ENCODE measurements around the gene SRF. TPM values are rescaled to one million over a fixed set of nuclear protein-coding genes. Genes with fewer than 3 reads are reported as not detected.

SRF gene
- total RNA-seq, 1 donor from 2014 or later, result 20.7 TPM

DNA sequence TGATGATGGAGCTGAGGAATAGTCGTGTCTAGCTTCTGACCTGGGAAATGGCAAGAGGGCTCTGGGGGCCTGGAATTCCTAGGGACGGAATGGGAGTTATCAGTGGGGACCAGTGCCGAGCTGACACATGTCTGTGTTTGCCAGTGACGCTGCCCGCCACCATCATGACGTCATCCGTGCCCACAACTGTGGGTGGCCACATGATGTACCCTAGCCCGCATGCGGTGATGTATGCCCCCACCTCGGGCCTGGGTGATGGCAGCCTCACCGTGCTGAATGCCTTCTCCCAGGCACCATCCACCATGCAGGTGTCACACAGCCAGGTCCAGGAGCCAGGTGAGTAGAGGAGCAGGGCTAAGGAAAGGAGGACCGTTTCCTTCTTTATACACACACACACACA, 7.1 kb downstream of the SRF start:
- Mint-ChIP-seq H3K36me3 (ENCODE audit: unreplicated experiment) (peaks cover 6% of the 10 kb centered on the region), H3K27me3 (ENCODE audit: unreplicated experiment) (peaks cover 14% of the 10 kb centered on the region), H3K9me3 (ENCODE audit: unreplicated experiment) (peaks cover 6% of the 10 kb centered on the region), H3K27ac (ENCODE audit: unreplicated experiment) (no peak overlapping the region), H3K4me1 (ENCODE audit: low read depth, unreplicated experiment) (peaks cover 22% of the 10 kb centered on the region), H3K4me3 (ENCODE audit: unreplicated experiment) (no peak overlapping the region)
- TF ChIP-seq, protein P1, sequence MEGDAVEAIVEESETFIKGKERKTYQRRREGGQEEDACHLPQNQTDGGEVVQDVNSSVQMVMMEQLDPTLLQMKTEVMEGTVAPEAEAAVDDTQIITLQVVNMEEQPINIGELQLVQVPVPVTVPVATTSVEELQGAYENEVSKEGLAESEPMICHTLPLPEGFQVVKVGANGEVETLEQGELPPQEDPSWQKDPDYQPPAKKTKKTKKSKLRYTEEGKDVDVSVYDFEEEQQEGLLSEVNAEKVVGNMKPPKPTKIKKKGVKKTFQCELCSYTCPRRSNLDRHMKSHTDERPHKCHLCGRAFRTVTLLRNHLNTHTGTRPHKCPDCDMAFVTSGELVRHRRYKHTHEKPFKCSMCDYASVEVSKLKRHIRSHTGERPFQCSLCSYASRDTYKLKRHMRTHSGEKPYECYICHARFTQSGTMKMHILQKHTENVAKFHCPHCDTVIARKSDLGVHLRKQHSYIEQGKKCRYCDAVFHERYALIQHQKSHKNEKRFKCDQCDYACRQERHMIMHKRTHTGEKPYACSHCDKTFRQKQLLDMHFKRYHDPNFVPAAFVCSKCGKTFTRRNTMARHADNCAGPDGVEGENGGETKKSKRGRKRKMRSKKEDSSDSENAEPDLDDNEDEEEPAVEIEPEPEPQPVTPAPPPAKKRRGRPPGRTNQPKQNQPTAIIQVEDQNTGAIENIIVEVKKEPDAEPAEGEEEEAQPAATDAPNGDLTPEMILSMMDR (IDR thresholded peaks at IDR 0.05; ENCODE audit: partially characterized antibody, unreplicated experiment), result no peak
- DNase-seq, result no peak

DNA sequence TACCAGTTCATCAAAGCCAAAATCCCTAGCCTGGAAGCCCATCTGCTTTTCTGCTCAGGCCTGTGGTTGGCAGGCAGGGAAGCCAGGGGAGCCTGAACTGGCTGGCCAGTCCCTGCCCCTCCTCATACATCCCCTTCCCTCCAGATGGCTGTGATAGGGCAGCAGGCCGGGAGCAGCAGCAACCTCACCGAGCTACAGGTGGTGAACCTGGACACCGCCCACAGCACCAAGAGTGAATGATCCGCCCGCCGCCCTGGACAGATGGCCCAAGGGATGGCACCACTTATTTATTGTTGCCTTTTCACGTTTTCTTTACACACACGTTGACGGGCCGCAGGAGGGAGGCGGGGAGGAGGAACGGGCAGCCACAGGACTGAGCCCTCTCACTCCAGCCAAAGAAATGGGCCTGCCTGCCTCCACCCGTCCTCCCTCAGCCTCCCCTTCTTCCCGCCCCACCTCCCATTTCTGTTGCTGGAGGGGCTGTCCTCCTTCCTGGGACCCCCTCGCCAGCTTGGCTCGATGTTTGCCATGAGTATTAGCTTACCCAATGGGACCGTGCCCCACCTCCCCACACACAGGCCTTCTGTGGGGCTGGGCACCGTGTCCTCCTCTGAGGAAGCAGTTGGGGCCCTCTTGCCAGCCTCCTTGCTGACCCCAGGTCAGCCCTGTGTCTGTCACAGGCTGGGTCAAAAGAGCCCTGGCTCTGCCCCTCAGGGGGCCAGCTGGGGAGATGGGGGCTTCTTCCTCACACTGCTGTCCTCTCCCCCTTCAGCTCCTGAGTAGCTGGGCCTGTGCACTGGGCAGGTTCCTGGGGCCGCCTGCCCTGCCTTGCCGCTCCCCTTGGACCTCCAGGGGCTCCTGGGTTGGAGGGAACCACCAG, 8.1 kb downstream of the SRF start:
- peaks cover 6% of the 10 kb centered on the region for H3K36me3 Mint-ChIP-seq (ENCODE audit: unreplicated experiment)
- DNase-seq, result no peak

DNA sequence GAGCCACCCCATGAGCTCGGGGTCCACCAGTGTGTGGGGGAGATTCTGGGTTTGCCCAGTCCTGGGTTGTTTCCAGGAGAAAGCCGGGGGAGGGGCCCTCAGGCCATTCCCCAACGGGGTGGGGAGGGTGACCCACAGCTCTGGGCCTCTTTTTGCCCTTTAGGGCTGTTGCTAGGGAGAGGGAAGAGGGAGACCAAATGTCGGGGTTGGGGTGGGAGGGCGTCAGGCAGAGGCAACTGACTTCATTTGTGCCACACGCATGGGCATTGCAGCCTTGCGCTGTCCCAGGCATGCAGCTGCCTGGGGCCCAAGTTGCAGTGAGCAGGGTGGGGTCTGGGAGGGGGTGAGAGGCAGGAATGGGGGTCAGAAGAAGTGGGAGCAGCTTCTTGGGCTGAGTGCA, 9.0 kb downstream of the SRF start:
- Mint-ChIP-seq H3K27ac (ENCODE audit: unreplicated experiment) (no peak overlapping the region), H3K27me3 (ENCODE audit: unreplicated experiment) (peaks cover 13% of the 10 kb centered on the region), H3K4me3 (ENCODE audit: unreplicated experiment) (no peak overlapping the region), H3K36me3 (ENCODE audit: unreplicated experiment) (peaks cover 6% of the 10 kb centered on the region), H3K4me1 (ENCODE audit: low read depth, unreplicated experiment) (peaks cover 14% of the 10 kb centered on the region), H3K9me3 (ENCODE audit: unreplicated experiment) (peaks cover 4% of the 10 kb centered on the region)
- TF ChIP-seq, protein P1 (IDR thresholded peaks at IDR 0.05; ENCODE audit: partially characterized antibody, unreplicated experiment), result no peak
- DNase-seq, result no peak

More for the DNA sequence above, 8.1 kb downstream of the SRF start:
- TF ChIP-seq, protein P1 (IDR thresholded peaks at IDR 0.05; ENCODE audit: partially characterized antibody, unreplicated experiment), result no peak
- H3K9me3 Mint-ChIP-seq (ENCODE audit: unreplicated experiment), result peaks cover 6% of the 10 kb centered on the region
- H3K27me3 Mint-ChIP-seq (ENCODE audit: unreplicated experiment), result peaks cover 16% of the 10 kb centered on the region
- peaks cover 18% of the 10 kb centered on the region for H3K4me1 Mint-ChIP-seq (ENCODE audit: low read depth, unreplicated experiment)
- no peak overlapping the region for H3K27ac Mint-ChIP-seq (ENCODE audit: unreplicated experiment)
- no peak overlapping the region for H3K4me3 Mint-ChIP-seq (ENCODE audit: unreplicated experiment)

DNA sequence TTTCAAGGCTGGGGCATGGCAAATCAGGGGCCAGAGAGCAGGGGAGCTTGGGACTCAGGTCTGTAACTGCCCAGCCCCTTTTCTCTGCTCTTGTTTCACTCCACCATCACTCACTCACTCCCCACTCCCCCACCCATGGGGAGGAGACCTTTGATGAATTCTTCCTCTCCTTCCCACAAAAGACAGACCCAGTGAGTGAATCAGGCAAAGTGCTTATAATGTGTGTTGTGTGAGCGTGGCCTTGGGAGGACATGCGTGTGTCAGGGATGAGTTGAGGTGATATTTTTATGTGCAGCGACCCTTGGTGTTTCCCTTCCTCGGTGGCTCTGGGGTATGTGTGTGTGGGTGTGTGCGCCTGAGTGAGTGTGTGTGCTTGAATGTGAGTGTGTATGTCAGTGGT, 9.9 kb downstream of the SRF start:
- Mint-ChIP-seq H3K4me3 (ENCODE audit: unreplicated experiment) (peak overlapping the region; percentile 96), H3K27me3 (ENCODE audit: unreplicated experiment) (peaks cover 13% of the 10 kb centered on the region), H3K36me3 (ENCODE audit: unreplicated experiment) (peaks cover 7% of the 10 kb centered on the region), H3K27ac (ENCODE audit: unreplicated experiment) (peak overlapping the region; percentile 1), H3K4me1 (ENCODE audit: low read depth, unreplicated experiment) (peaks cover 13% of the 10 kb centered on the region), H3K9me3 (ENCODE audit: unreplicated experiment) (peaks cover 2% of the 10 kb centered on the region)
- TF ChIP-seq, protein P1 (IDR thresholded peaks at IDR 0.05; ENCODE audit: partially characterized antibody, unreplicated experiment), result no peak
- no peak for DNase-seq

DNA sequence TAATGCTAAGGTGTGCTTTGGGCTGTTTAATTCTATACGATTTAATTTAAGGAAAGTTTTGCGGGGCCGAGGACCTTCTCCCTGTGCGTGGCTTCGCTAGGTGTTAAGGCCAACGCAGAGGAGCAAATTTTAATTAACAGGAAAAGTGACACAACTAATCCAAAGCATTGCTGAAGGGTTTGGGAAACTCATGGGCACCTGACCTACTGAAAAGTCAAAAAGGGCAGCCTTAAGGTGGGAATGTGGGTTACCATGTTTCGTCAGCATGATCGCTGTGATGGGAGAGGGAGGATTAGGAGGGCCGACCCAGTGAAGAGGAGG, 10.5 kb downstream of the SRF start:
- H3K9me3 Mint-ChIP-seq (ENCODE audit: unreplicated experiment), result peaks cover 2% of the 10 kb centered on the region
- H3K27ac Mint-ChIP-seq (ENCODE audit: unreplicated experiment), result peak overlapping the region; percentile 71
- H3K4me1 Mint-ChIP-seq (ENCODE audit: low read depth, unreplicated experiment), result peaks cover 13% of the 10 kb centered on the region
- H3K4me3 Mint-ChIP-seq (ENCODE audit: unreplicated experiment), result peak overlapping the region; percentile 96
- peaks cover 11% of the 10 kb centered on the region for H3K36me3 Mint-ChIP-seq (ENCODE audit: unreplicated experiment)
- peaks cover 13% of the 10 kb centered on the region for H3K27me3 Mint-ChIP-seq (ENCODE audit: unreplicated experiment)
- TF ChIP-seq, protein P1 (IDR thresholded peaks at IDR 0.05; ENCODE audit: partially characterized antibody, unreplicated experiment), result no peak
- DNase-seq, result no peak

Measured in glutamatergic neuron (in vitro differentiated cells).